C1 segment of cervical spinal cord (tissue), 14 donors: ENCODE measurements around the gene PTPRA.
"Not testable (repeated sequence)": the region's sequence is repeated elsewhere in the genome, so short reads cannot be mapped to it uniquely, and the experiment has no call there.

Experiments
- DNase-seq, 14 donors: peaks; one replicate each; lab custom pipeline; 2025; lab: John Stamatoyannopoulos, UW

PTPRA gene, protein sequence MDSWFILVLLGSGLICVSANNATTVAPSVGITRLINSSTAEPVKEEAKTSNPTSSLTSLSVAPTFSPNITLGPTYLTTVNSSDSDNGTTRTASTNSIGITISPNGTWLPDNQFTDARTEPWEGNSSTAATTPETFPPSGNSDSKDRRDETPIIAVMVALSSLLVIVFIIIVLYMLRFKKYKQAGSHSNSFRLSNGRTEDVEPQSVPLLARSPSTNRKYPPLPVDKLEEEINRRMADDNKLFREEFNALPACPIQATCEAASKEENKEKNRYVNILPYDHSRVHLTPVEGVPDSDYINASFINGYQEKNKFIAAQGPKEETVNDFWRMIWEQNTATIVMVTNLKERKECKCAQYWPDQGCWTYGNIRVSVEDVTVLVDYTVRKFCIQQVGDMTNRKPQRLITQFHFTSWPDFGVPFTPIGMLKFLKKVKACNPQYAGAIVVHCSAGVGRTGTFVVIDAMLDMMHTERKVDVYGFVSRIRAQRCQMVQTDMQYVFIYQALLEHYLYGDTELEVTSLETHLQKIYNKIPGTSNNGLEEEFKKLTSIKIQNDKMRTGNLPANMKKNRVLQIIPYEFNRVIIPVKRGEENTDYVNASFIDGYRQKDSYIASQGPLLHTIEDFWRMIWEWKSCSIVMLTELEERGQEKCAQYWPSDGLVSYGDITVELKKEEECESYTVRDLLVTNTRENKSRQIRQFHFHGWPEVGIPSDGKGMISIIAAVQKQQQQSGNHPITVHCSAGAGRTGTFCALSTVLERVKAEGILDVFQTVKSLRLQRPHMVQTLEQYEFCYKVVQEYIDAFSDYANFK

DNA sequence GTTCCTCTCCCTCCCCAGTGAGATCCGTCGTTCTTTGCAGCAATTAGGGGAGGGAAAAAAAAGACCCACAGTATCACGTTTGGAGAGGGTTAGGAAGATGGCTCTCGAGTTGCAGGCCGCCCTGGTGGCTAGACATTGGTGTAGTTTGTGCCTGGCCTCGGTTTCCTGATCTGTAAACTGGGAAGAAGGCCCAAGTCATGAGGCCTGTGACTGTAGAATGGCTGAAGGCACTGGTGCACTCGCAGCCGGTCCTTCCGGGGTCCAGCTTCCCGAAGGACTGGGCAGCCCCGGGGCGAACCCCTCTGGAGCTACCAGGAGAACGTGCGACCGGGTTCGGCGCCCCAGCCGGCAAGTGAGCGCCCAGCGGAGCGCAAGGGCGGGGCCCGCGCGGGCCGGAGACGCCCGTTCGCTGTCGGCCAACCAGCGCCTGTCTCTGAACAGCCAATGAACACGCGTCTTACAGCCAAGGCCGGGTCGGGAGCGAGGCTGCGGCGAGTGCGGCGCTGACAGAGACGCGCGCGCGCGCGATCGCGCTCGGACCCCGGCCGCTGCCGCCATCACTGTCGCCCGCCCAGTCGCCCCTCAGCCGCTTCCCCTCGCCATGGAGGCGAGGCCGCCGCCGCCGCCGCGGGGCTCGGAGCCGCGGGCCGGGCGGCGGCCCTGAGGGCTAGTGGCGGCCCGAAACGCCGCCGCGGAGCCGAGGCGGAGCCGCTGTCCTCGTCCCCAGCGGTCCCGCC lies at the start of gene PTPRA:
Gene PTPRA (plus strand): TSS at position 472 of the 737 bp plus-strand sequence. CDS start 90,797 bp downstream, outside the sequence.
- peak; percentile 23 to 93 (median 90) for DNase-seq

- DNase-seq, result no peak
Measured at GRCh38 chr20:2825761-2826160, 47.5 kb upstream of the PTPRA start.

- DNase-seq, result no peak
Measured at GRCh38 chr20:2826655-2827054, 46.6 kb upstream of the PTPRA start.

- DNase-seq, result no peak
Measured at GRCh38 chr20:2829376-2829775, 43.9 kb upstream of the PTPRA start.

DNA sequence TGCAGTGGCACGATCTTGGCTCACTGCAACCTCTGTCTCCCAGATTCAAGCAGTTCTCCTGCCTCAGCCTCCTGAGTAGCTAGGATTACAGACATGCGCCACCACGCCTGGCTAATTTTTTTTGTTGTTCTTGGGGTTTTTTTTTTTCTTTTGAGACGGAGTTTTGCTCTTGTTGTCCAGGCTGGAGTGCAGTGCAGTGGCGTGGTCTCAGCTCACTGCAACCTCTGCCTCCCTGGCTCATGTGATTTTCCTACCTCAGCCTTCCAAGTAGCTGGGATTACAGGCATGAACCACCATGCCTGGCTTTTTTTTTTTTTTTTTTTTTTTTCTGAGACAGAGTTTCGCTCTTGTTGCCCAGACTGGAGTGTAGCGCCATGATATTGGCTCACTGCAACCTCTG lies 42.1 kb upstream of the PTPRA start:
- not testable (repeated sequence) for DNase-seq

GRCh38 chr20:2833761-2834160 lies 39.5 kb upstream of the PTPRA start:
- no peak for DNase-seq

GRCh38 chr20:2834401-2835110 lies 38.7 kb upstream of the PTPRA start:
- no peak for DNase-seq

GRCh38 chr20:2835331-2835796 lies 37.9 kb upstream of the PTPRA start:
- DNase-seq, result no peak

DNA sequence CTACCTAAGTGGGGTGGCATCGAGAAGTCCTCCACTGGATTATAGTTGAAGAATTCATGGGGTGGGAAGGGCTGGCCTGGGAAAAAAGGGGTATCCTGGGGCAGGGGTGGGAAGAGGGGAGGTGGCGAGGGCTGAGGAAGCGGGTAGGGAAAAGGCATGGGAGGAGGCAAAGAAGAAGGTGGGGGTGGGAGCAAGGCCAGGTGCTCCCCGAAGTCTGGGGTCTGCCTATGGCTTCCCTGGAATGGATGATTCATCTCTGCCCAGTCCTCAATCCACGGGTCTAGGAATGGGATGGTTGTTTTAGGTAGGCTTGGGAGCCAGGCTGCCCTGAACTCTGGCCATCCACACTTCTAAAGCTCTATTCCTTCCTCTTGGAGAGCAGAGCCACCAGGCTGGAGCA lies 37.2 kb upstream of the PTPRA start:
- no peak for DNase-seq

DNA sequence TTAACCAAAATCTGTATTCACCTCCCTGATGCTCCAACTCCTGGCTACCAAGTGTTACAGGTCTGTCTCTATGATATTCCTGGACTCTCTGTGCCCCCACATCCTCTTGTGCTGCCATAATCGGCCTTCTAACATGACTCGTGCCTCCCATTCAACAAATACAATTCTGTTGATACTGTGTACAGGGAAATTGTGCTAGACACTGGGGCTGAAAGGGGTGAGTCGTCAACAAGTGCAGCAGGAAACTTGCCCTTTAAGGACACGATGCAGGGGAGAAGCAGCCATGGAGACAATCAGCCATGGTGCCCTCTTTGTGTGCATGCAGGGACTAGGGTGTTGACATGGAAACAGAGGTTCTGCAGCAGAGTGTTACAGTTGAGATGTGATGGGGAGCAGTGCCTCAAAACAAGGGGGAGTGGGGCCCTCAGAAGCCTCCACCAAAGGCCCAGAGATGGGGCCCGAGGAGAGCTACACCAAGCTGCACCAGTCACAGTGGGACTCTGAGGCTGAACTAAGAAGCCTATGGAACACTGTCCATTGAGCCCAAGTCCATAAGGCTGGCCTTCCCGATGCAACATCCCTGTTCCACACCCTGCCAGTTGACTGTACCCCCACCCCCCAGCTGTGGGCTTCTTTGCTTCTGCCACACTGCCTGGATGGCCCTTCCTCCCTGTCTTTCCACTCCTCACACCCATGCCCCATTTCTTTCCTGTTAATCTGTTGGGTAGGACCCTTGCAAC lies 35.9 kb upstream of the PTPRA start:
- no peak for DNase-seq

- DNase-seq, result no peak
Measured at GRCh38 chr20:2838170-2838797, 35.0 kb upstream of the PTPRA start.

DNA sequence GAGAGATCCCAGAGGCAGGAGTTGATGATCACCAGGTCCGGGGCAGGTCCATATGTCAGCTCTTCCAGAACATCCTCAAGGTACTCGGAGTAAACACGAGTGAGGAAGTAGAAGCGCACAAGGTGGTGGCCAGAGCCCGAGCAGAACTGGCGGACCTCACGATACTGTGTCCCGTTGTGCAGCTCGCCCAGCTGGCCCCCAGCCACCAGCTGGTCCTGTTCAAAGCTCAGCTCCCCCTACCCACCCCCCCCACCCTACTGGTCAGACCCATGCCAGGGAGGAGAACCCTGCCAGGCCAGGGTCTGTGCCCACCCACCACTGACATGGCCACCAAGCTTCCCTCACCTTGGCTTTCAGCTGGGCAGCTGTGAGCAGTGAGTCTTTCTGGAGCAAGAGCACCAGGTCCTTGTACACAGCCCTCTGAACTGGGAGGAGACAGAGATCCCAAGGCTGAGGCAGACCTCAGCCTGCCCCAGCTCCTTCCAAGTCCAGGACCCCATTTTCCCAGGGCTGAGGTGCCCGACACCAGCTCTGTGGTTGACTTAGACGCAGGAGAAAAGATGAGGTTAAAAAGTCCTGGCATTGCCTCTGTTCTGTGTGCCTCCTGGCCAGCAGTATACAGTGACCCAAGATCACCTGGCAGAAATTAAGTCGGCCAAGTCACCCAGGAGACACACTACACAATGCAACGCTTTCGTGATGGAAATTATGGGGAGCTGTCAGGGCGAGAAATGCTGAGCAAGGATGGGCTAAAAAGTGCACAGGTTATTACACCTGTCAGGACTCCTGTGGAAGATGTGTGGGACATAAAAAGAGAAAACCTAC lies 34.2 kb upstream of the PTPRA start:
- no peak for DNase-seq

DNA sequence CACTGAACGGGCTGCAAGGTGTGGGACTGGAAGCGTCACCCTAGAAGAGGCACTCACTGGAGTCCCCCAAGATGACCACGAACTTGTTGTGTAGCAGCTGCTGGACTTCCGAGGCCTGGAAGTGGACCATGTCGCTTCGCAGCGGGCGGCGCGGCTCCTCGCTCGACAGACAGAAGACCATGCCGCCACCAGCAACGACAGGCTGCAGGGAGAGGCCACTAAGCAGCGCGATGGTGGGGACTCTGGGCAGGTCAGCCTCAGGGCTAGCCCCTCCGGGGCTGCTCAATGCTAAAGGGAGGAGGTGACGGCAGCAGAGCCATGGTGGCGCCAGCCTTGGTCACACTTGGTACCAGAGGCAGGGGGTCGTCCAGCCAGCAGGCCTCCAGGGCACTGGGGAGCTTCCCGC lies 33.5 kb upstream of the PTPRA start:
- peak in 2 of 14 donors; percentile 42 to 45 for DNase-seq

DNA sequence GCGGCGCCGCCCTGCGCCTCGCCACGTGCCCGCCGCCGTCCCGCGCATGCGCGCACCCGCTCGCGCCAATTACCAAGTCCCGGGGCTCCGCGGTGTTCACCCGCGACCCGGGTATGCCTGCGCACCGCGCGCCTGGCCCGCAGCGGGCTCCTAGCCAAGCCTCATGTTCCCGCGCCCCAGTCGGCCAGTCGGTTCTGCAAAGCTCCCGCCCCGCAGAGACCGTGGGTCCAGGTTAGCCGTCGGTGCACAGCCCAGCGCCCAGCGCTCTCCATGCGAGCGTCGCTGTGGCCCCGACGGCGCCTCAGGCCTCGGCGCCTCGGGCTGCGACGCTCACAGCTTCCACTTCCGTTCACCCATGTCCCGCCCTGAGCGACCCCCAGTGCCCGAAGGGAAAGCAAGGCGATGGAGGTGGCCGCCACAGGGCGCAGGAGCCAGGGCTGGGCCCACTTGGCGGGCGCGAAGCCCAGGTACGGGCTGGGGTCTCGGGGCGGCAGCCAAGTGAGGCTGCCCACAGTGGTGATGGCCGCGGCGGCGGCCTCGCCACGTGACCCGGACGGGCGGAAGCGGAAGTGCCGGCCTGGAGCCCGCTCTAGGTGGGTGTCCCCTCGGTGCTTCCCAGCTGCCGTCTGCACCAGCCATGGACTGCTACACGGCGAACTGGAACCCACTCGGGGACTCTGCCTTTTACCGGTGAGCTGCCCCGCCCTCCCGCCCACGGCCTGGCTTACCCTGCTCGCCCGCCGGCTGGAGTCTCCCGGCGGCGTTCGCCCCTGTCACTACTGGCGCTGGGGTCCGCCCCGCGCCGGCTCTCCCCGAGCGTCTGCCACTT lies 32.9 kb upstream of the PTPRA start, which contains the start of the genes PCED1A and VPS16:
Gene PCED1A (minus strand): TSS at position 518 of the 829 bp plus-strand sequence. CDS start 743 bp downstream, outside the sequence.
Gene VPS16 (plus strand): TSS at position 608 of the 829 bp plus-strand sequence. CDS start 30 bp downstream, at position 638.
- peak; percentile 6 to 92 (median 82) for DNase-seq

- peak in 6 of 14 donors; percentile 35 to 80 (median 67) for DNase-seq
Measured at GRCh38 chr20:2840967-2841531, 32.2 kb upstream of the PTPRA start.

DNA sequence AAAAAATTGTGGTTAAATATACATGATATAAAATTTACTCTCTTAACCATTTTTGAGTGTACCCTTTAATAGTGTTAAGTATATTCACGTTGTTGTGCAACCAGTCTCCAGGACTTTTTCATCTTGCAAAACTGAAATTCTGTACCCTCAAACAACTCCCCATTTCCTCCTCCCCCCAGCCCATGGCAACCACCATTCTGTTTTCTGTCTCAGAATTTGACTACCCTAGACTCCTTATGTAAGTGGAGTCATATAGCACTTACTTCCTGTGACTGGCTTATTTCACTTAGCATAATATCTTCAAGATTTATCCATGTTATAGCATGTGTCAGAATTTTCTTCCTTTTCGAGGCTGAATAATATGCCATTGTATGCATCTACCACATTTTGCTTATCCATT lies 27.7 kb upstream of the PTPRA start:
- DNase-seq, result no peak

- no peak for DNase-seq
Measured at GRCh38 chr20:2846698-2847097, 26.6 kb upstream of the PTPRA start.

DNA sequence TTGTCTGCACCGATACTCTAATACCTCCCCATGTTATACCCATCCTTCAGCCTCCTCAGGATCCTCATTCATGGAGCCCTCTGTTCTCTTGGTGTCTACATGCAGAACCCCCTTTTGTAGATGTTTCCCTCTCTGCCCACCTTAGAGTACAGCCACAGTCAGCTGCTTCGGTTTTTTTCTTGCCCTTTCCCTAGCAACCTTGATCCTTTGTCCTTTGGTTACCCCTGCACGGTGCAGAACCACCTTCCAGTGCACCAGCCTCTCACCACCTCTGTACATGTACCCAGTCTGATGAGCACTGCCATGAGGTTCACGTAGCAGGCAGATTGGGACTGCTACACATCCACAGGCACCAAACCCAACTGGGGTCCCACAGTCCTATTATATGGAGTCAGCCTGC lies 25.5 kb upstream of the PTPRA start:
- no peak for DNase-seq
